Lung (tissue), 12 donors: ENCODE results near the gene DLG2. TPM values are rescaled to one million over a fixed set of nuclear protein-coding genes. Genes with fewer than 3 reads are reported as not detected.
A peak's percentile ranks its signal among the peaks of the same experiment; 100 is the strongest.

Experiments
- ATAC-seq: fragments of 200-7000 bp; cut with Tn5 transposase; one replicate; pipeline ENCODE4 v1.9.1; 2020; ENCODE audit warnings: moderate number of reproducible peaks; ENCODE audit not compliant: insufficient read depth, low FRiP score
- DNase-seq, 3 donors: peaks; one replicate each; pipeline ENCODE4 v3.0.0-alpha.2; 2013 to 2017
- H3K27ac ChIP-seq, 2 donors: one replicate each; pipeline ENCODE4 v1.5.1; 2013; ENCODE audit warnings: mild to moderate bottlenecking in 2 of 2, moderate library complexity in 2 of 2, control low read depth in 1 of 2, inconsistent platforms in 1 of 2, low read depth in 1 of 2, low read length in 1 of 2
- H3K27me3 ChIP-seq, 3 donors: one replicate each; pipeline ENCODE4 v1.5.1; 2013; ENCODE audit warnings: low read length in 2 of 3; ENCODE audit not compliant: control insufficient read depth in 3 of 3, insufficient read depth in 3 of 3
- H3K36me3 ChIP-seq, 4 donors: one replicate each; pipeline ENCODE4 v1.5.1; 2013; ENCODE audit warnings: low read length in 4 of 4, mild to moderate bottlenecking in 1 of 4, moderate library complexity in 1 of 4; ENCODE audit not compliant: control insufficient read depth in 4 of 4, insufficient read depth in 4 of 4
- H3K4me1 ChIP-seq, 5 donors: one replicate each; pipeline ENCODE4 v1.5.1; 2013; ENCODE audit warnings: low read length in 5 of 5, mild to moderate bottlenecking in 2 of 5, moderate library complexity in 1 of 5; ENCODE audit not compliant: control insufficient read depth in 5 of 5, insufficient read depth in 5 of 5
- H3K4me3 ChIP-seq: one replicate; pipeline ENCODE4 v1.5.1; 2013; ENCODE audit warnings: mild to moderate bottlenecking, control low read depth, moderate library complexity
- H3K9ac ChIP-seq, 2 donors: one replicate each; pipeline ENCODE4 v1.5.1; 2013; ENCODE audit warnings: low read length in 2 of 2, control low read depth in 1 of 2; ENCODE audit not compliant: insufficient read depth in 1 of 2
- H3K9me3 ChIP-seq, 4 donors: one replicate each; pipeline ENCODE4 v1.5.1; 2013; ENCODE audit warnings: low read length in 3 of 4, mild to moderate bottlenecking in 1 of 4, moderate library complexity in 1 of 4; ENCODE audit not compliant: control insufficient read depth in 4 of 4, insufficient read depth in 3 of 4
- WGBS, 2 donors: extraction: QIAGEN DNeasy Blood & Tissue Kit; methylation state at CpG; one replicate each; pipeline ENCODE4 v1.1.7; 2013; 5-methylcytosine and 5-hydroxymethylcytosine counted together
- polyA plus RNA-seq, 2 donors: library from polyadenylated mRNA; stranded (reverse); fragments of 200-250 nt; gene quantifications; one replicate each; pipeline ENCODE4 v1.2.1, GENCODE V29; 2013
- total RNA-seq, 2 donors: library from RNA; depleted of rRNA in 1 of 2; stranded (reverse); fragments of >200 nt in 1 of 2; gene quantifications; one replicate each; pipeline ENCODE4 v1.2.1, GENCODE V29; 2014 to 2021
- TF ChIP-seq, protein P1 (sequence below): IDR thresholded peaks from 2 replicates; pipeline ENCODE4 v1.5.1; 2012; ENCODE audit warnings: mild to moderate bottlenecking; ENCODE audit errors: control extremely low read depth, extremely low read depth
- donor health status: control.
- donor health status: control.
- donor health status: Bipolar disorder and iron deficiency.
- donor health status: healthy.
- donor health status: DM: yes; HTN: yes; CAD: no.

The DLG2 gene
- total and polyA plus RNA-seq, 4 donors, result 0.32 to 24.1 (median 5.4) TPM

DNA sequence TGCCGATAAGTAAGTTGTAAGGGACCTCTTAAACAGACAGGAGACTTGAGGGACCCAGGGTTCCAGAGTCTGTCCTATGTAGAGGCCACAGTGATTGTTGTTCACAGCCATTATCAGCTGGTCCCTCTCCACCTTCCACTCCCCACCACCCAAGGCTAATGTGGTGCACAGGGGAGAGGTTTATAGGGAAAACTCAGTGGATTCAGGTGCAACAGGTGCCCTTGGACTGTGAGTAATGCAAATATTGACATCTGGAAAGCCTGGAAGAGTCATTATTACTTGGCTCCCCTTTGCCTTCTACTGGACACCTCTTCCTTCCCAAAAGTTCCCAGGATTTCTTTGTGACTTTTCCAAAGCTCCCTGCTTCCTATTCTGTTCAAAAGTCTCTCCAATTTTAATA lies 1899.9 kb downstream of the DLG2 start:
- Histone ChIP-seq H3K36me3 (no peaks in the 10 kb centered on the region), H3K27me3 (no peaks in the 10 kb centered on the region), H3K4me3 (no peak overlapping the region), H3K4me1 (peaks cover 0 to 16% (median 13%) of the 10 kb centered on the region in 5 donors), H3K9me3 (no peaks in the 10 kb centered on the region), H3K9ac (no peak overlapping the region), H3K27ac (no peak overlapping the region)
- 50 to 88% methylated on average over 1 of the region's 1 CpG for WGBS, 2 donors
- DNase-seq (no peak), ATAC-seq (no peak)
- TF ChIP-seq, protein P1, sequence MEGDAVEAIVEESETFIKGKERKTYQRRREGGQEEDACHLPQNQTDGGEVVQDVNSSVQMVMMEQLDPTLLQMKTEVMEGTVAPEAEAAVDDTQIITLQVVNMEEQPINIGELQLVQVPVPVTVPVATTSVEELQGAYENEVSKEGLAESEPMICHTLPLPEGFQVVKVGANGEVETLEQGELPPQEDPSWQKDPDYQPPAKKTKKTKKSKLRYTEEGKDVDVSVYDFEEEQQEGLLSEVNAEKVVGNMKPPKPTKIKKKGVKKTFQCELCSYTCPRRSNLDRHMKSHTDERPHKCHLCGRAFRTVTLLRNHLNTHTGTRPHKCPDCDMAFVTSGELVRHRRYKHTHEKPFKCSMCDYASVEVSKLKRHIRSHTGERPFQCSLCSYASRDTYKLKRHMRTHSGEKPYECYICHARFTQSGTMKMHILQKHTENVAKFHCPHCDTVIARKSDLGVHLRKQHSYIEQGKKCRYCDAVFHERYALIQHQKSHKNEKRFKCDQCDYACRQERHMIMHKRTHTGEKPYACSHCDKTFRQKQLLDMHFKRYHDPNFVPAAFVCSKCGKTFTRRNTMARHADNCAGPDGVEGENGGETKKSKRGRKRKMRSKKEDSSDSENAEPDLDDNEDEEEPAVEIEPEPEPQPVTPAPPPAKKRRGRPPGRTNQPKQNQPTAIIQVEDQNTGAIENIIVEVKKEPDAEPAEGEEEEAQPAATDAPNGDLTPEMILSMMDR, result no peak

DNA sequence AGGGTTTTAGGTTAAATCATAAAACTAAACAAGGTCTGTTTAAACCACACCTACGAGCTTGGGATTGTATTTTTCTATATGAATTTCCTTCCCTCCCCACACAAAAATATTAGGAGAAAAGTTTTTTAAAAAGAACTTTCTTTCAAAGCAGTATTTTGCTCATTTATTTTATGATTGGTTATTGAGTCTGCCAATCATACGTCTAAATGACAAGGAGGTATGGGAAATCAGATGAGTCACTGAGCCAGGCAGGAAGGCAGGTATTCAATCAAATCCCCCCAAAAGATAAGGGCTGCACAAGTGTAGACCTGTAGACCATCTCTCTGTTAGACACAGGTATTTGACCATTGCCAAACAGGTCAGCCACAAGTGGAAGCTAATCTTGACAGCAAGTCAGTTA lies 1900.8 kb downstream of the DLG2 start:
- Histone ChIP-seq H3K4me3 (no peak overlapping the region), H3K27me3 (no peaks in the 10 kb centered on the region), H3K27ac (no peak overlapping the region), H3K9ac (no peak overlapping the region), H3K9me3 (no peaks in the 10 kb centered on the region), H3K36me3 (no peaks in the 10 kb centered on the region), H3K4me1 (peaks cover 0 to 16% (median 13%) of the 10 kb centered on the region in 5 donors)
- DNase-seq, result no peak
- 68 to 70% methylated on average over 2 of the region's 2 CpGs for WGBS, 2 donors
- TF ChIP-seq, protein P1, result no peak
- ATAC-seq, result no peak

DNA sequence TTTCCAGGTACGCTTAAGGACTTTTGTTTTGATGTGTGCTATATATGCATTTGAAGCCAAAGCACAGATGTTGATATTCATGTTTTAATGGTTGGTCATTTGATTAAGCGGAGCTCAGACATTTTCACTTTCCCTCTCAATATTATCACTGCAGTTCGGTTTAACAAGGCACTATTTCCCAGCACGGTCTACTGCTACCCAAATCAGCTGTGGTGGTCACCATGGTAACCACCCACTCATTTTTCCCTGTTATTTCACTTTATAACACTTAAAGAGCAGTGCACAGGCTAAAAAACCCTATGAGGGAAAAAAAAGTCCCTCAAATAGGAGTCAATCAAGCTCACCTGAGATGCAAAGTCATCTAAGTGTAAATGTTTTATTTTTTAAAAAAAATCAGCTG lies 1901.4 kb downstream of the DLG2 start:
- 35 to 49% methylated on average over 4 of the region's 4 CpGs for WGBS, 2 donors
- peaks cover 0 to 16% (median 13%) of the 10 kb centered on the region in 5 donors for H3K4me1 ChIP-seq
- DNase-seq (peak; percentile 47 to 70 (median 56)), ATAC-seq (no peak)
- H3K27me3 ChIP-seq, result no peaks in the 10 kb centered on the region
- TF ChIP-seq, protein P1, result no peak
- H3K27ac ChIP-seq, result no peak overlapping the region
- H3K36me3 ChIP-seq, result no peaks in the 10 kb centered on the region
- H3K9ac ChIP-seq, result peak overlapping the region in 1 of 2 donors; percentile 83
- no peak overlapping the region for H3K4me3 ChIP-seq
- H3K9me3 ChIP-seq, result no peaks in the 10 kb centered on the region

DNA sequence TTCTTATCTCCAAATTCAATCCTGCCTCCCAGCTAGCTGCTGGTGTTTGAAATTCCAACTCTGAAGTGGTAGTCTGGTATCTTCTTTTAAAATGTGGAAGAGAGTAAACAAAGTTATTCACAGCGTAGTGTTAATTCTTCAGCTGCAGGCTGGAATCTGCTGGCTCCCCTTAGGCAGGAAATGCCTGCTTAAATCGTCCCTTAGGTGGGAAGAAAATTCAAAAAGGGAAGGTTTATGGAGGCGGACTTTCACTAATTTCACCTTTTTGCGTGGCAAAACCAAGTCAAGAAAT lies 1901.9 kb downstream of the DLG2 start:
- peak overlapping the region in 1 of 2 donors; percentile 83 for H3K9ac ChIP-seq
- ATAC-seq, result no peak
- H3K4me1 ChIP-seq, result peaks cover 0 to 16% (median 13%) of the 10 kb centered on the region in 5 donors
- TF ChIP-seq, protein P1, result no peak
- DNase-seq, result peak in 1 of 3 donors; percentile 23
- H3K27me3 ChIP-seq, result no peaks in the 10 kb centered on the region
- 16 to 18% methylated on average over 4 of the region's 4 CpGs for WGBS, 2 donors
- no peak overlapping the region for H3K4me3 ChIP-seq
- H3K27ac ChIP-seq, result no peak overlapping the region
- H3K9me3 ChIP-seq, result no peaks in the 10 kb centered on the region
- no peaks in the 10 kb centered on the region for H3K36me3 ChIP-seq
